GM21619 (cell line): ENCODE results near the gene NAT16.

Experiments
- ATAC-seq: cut with Tn5 transposase; IDR thresholded peaks from one replicate; pipeline ENCODE4 v1.9.1; 2021; ENCODE audit not compliant: unreplicated experiment

NAT16 gene

GRCh38 chr7:101172005-101172853 lies 7.9 kb downstream of the NAT16 start:
- no peak for ATAC-seq

DNA sequence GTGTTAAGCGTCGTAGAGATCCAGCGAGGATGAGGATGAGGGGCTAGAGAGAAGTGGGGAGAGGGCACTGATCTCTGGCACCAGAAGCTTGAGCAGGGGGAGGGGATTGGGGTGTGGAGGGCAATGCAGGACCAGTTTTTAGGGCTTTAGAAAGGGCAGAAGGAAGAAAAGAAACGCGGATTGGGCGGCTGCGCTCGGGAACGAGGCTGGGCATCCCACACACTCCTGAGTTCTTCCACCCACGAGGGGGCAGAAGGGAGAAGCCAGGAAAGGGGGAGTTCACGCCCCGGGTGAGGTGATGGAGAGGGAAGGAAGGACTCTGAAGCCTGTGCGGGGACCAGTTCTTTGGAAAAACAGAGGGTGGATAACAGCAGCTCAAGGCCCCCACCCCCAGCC lies 8.7 kb downstream of the NAT16 start:
- ATAC-seq, result no peak

DNA sequence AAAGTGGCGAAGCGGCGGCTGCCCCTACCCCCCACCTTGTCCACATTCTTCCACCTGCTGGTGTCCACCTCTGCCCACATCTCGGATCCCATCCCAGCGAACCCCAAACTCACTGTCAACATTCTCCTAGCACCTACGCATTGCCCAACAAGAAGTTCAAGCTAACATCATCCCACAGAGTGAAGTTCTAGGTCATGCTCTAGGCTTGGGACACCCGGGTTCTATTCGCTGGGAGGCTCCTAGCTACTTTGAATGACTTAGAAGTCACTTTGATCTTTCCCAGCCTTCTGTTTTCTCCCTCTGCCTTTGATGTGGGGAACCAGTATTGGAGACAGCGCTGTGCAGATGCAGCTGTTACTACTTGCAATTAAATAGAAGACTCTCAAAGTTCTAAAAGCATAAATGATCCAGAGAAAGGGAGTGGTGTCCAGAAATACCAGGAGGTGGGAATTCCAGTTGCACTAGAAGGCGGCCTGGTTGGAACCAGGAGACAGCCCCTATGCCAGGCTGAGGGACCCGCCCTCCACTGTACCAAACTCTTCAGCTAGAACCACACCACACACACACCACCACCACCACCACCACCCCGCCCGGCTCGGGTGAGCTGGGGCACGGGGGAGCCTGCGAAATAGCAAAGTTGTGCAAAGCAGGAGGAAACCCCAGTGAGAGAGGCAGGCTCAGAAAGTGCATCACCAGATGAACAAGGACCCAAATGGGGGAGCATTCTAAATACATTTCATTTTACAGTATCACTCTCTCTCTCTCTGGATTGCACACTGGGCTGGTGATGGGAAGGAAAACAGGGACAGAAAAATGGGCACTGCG lies 9.3 kb downstream of the NAT16 start:
- no peak for ATAC-seq

DNA sequence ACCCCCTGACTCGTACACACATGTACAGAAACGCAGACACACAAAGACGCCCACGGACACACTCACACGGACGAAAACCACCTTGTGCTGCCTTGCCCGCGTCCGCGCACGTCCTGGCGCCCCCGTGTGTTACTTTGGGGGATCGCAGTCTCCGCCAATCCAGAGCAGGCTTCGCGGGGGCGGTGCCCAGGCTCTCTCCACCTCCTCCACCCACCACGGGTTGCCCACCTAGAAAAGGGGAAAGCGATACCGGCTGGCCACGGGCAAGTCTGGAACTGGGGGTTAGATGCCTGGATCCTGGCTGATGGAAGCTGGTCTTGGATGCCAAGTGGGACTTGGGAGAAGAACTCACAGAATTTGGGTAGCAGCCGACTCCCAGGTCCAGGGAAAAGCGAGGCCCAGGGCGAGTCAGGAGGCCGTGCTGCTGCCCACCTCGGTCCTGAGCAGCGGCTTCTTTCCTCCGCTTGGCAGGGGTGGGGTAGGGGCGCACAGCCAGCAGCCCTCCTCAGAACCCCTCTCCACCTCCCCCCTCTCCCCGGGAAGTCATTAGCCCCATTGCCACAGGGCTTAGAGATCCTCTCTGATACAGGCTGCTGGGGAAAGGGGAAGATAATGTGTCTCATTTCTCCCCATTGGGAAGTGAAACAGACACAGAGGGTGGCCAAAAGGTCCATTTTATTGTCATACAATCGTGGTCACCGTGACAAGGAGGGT lies 10.1 kb downstream of the NAT16 start:
- ATAC-seq, result no peak

DNA sequence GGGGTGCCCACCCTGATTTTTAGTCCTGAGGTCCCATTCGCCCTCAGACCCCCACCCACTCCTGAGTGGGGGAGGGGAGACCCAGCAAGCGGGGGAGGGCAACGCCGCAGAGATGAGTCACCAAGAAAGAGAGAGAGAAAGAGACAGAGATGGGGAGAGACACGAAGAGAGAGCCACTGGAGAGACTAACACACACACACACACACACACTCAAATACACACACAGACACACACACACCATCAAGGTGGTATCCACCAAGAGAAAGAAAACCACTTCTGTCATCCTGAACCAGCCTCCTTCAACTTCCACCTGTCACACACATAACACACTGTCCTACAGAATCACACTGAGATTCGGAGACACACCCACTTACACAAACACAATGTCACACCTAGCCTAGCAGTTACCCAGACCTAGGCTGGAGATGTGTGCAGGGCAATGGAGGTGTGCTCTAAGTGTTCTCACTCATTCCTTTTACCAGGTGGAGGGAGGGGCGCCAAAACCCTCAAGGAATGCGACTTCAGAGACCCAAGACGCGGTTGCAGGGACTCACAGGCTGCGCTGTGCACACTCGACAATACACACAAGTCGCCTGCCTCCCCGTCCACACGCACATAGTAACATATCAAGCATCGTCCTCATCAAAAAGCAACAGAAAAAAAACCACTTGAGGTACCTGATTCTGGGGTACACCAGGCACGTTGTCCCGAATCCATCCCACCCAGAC lies 10.8 kb downstream of the NAT16 start:
- ATAC-seq, result no peak

GRCh38 chr7:101168412-101169049 lies 11.6 kb downstream of the NAT16 start:
- ATAC-seq, result no peak

DNA sequence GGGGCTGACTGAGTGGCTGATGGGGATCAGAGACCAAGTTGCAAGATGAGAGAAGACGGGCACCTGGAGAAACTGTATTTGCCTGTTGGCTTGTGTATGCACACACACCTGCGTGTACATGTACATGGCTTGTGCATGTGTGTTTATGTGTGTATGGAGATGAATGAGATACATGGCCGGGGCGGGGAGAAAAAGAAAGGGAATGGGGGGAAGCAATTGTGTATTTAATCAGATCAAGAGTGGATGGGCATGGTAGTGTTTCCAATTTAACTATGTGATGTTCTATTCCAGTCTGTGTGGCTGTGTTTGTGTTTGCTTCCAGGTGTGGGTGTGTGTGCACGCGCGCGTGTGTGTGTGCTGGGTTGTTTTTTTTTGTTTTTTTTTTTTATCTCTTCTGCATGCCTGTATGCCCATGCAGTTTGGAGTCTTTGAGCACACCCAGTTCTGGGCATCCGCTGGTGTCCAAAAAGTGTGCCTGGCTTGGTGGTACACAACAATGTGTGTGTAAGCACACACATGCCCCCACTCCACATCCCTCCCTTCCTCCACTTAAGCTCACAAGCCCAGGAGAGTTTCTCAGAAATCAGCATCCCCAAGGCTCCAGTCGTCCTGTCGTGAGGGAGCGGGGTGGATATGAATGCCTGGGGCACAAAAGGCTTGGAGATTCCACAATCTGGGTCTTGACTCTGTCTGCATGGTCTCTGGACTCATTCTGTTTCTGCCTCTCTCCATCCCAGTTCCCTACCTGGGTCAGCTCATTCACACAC lies 12.3 kb downstream of the NAT16 start:
- ATAC-seq, result no peak

GRCh38 chr7:101166909-101167644 lies 13.0 kb downstream of the NAT16 start:
- no peak for ATAC-seq

- ATAC-seq, result no peak
Measured at GRCh38 chr7:101166648-101166908, 13.5 kb downstream of the NAT16 start.

GRCh38 chr7:101165958-101166647 lies 14.0 kb downstream of the NAT16 start:
- no peak for ATAC-seq

GRCh38 chr7:101165075-101165957 lies 14.8 kb downstream of the NAT16 start, which contains the start of gene VGF:
Gene VGF (minus strand): TSS chr7:101165569. CDS start chr7:101164843, 726 bp downstream.
- peak; percentile 71 for ATAC-seq

DNA sequence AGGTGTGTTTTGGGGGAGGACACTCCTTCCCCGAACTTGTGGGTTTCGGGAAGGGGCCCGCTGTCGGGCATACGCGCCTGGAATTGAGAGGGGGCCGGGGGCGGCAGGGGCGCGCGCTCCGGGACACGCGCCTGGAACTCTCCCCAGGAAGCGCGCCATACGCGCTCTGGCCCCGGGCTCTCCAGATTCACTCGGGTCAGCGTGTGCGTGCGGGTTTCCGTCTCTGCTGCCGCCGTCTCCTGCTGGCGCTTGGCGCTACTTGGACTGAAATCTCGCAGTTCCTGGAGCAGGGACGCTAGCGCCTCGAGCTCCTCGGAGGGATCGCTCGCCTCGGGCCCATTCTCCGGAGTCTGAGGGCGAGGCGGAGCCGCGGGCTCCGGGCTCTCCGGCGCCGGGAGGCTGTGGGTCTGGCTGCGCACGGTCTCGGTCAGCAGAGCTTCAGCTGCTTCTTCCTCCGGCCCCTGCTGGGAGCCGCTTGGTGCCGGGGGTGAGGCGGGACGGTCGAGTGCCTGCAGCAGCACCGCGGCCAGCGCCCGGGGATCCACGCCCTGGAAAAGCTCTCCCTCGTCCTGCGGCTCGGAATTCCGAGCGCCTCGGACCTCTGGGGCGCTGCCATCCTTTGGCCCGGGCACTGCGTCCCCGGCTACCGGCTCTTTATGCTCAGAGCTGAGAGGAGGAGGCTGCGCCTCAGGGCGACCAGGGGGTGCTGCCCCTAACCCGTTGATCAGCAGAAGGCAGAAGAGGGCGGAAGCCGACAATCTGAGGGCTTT lies 15.8 kb downstream of the NAT16 start:
- no peak for ATAC-seq

DNA sequence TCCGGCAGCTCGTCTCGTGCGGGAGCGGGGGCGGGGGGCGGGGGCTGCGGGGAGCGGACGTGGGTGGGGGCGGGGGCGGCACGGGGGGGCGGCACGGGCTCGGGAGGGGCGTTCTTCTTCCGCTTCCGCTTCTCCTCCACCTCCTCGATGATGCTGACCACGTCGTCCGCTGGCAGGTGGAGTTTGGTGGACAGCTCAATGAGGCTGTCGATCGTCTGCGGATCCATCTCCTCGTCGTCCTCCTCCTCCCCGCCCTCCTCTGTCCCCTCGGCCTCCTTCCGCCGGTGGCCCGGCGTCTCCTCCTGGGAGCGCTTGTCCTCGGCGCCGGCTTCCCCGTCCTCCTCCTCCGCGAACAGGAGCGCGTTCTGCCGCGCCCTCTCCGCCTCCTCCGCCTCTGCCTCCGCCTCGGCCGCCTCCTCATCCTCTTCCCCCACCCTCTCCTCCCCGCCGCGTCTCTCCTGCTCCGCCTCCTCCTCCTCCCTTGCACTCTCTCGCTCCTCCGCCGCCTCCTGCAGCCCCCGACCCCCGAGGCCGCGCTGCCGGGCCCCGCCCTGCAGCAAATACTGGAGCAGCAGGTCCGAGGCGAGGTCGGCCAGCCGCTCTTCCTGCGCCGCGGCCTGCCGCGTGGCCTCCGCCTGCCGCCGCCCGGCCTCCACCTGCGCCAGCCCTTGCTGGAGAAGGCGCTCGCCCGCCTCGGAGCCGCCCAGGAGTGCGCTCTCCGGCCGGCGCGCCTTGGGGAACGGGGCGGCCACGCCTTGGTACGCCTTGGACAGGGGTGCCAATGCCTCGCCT lies 16.6 kb downstream of the NAT16 start:
- ATAC-seq, result no peak

GRCh38 chr7:101162551-101163278 lies 17.4 kb downstream of the NAT16 start:
- no peak for ATAC-seq
